Right renal cortex interstitium (tissue), 3 donors: ENCODE data around the gene GPR31. TPM values are rescaled to one million over a fixed set of nuclear protein-coding genes. Genes with fewer than 3 reads are reported as not detected.
A peak's percentile ranks its signal among the peaks of the same experiment; 100 is the strongest.

Source experiments
- DNase-seq, 3 donors: peaks; one replicate each; pipeline ENCODE4 v3.0.0-alpha.2; 2013; ENCODE audit warnings: low read depth in 3 of 3, low spot score in 2 of 3
- polyA plus RNA-seq, 3 donors: library from polyadenylated mRNA; unstranded; fragments of 120-200 nt; gene quantifications; one replicate each; pipeline ENCODE4 v1.2.1, GENCODE V29; 2013; ENCODE audit not compliant: insufficient read length in 3 of 3

GPR31 gene
- polyA plus RNA-seq, 3 donors, result not detected

DNA sequence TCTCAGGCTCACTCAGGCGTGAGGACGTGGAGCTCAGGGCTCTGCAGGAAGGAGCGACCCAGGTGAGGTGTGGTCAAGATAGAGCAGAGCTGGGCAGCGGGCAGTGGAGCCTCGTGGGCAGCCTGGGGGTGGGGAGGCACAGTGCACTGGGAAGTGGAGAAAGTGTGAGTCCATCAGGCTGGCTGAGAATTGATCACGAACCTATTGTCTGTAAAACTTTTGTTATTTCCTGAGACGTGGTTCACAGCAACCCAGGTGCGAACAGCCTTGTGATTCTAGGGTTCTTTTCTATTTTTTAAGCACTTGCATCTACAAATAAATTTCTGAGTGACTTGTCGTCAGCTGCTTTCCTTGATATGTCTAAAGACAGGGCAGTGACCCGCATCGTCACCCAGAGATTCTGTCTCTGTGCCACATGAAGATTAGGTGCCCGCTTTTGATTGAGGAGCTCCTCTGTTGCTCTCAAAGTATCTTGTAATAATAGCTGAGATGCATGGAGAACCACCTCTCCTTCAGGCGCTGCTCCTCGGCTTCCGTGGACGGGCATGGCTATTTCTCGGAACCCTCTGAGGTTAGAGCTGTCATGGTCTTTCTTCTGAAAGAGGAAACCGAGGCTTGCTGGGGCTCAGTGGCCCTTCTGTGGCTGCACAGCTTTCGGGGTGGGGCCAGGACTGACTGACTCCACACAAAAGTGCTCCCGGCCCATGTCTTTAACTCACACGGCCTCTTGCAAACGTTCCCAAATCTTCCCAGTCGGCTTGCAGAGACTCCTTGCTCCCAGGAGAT, 35.5 kb downstream of the GPR31 start:
- no peak for DNase-seq

DNA sequence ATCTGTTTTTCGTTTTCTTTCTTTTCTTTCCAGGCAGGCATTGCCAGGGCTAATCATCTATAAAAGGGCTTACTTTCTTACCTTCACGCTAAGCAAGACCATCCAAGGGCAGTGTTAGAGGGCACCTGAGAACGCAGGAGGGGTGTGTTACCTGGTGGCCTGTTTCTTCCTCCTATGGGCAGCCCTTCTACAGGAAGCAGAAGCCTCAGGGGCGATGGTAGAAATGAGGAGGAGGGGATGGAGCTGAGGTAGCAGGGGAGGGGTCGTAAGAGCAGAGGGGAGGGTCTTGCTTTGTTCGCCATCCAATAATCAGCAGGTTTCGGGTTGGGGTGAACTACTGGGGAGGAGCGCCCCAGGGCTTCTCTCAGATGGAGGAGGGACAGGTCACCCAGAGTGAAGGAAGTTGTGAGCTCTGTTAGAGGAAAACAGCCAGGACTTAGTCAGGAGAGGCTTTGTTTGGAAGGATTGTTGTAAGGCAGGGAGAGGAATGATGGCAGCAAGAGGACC, 36.4 kb downstream of the GPR31 start:
- no peak for DNase-seq

DNA sequence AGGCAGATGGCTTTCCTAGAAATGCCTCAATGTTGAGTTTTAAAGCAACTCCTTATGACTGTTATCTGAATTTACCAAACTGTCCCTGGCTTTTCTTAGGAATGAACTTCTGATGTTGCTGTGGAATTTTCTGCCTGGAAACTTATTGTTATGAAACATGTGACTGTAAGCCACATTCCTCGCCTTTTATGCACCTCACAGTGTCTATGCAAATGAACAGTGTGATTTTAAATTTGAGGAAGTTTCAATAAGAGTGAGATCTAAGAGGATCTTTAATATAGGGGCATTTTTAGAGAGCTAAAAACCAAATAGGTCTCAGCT, 37.2 kb downstream of the GPR31 start:
- DNase-seq, result no peak

DNA sequence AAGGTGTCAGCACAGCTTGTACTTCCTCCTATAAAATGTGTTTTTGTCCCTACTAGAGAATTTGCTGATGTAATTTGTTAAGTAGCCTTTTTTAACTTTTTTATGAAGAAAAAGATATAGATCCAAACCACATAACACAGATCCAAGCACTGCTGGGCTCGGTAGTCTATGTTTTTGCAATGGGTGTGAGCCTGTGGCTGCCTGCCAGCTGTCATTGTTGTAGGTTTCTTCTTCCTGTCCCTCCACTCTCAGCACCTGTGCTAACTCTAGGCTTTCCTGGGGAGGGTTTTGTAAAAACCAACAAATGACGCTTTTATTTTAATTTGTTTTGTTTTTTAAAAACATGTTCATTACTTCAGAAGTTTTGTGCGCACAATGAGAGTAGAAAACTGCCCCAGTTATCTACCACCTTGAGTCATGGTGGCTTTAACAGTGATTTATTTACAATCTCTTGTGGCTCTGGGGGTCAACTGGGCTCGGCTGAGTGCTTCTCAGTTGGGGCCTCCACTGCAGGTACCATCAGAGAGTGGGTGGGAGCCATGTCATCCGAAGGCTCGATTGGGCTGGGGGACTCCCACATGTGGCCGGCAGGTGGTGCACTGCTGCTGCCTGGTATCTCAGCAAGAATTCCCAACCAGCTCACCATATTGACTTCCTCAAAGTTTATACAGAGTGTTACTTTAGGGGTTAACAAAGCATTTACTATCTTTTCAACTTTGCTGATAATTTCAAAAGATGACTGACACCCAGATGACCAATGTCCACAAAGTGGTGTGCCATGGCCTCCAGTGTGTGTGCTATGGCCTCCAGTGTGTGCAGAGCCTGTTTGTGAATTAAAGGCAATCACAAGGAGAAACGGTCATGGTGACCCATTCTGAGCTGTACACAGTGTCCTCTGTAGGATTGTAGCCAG, 37.9 kb downstream of the GPR31 start:
- DNase-seq, result no peak

DNA sequence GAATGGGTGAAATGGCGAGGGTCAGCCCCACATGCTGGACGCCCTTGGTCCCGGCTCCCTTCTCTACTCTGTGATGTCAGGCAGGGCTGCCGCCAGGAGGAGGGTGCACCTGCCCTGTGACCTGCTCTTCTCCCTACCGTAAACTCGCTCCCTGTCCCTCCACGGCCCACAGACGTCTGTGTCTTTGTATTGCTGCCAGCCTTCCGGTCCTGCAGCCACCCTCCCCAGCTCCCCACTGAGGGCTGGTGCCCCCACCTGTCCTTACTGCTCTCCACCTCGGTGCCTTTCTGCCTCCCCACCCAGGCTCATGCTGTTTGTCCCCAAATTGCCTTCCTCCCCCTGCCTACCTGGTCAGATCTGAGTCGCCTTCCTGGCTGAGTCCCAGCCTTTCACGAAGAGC, 38.9 kb downstream of the GPR31 start:
- DNase-seq, result no peak

DNA sequence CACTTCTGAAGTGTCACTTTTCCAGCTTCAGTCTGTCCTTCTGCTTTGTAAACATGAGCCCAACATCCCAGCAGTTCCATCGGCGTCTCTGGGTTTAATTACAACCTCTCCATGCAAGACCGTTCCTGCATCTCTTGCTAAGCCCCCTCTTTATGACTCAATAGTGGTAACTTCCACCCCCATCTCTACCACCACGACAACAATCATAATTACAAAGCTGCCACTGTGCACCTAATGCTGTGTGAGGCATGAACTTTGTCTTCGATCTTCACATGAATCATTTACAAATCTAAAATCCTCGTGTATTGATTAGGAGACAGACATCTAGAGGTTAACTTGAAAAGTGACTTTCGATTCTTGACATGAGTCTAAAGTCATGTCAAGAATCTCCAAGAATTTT, 39.8 kb downstream of the GPR31 start:
- no peak for DNase-seq

DNA sequence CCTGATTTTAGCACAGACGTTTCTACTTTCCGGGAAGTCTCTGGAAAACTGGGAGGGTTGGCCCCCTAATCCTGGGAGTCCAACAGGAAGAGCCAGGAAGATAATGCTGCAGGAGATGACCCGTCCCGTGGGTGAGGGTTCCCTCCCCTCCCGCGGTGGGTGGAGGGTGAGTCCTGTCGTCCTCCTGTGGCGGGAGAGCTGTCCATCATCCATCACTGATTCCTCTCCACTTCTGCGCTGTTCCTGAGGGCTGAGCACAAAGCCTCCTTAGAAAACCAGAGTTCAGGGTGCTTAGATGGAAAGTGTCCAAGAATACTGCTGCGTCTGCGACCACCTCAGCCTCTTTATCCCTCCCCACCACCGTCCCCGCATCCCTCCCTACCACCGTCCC, 40.9 kb downstream of the GPR31 start:
- DNase-seq, result no peak

DNA sequence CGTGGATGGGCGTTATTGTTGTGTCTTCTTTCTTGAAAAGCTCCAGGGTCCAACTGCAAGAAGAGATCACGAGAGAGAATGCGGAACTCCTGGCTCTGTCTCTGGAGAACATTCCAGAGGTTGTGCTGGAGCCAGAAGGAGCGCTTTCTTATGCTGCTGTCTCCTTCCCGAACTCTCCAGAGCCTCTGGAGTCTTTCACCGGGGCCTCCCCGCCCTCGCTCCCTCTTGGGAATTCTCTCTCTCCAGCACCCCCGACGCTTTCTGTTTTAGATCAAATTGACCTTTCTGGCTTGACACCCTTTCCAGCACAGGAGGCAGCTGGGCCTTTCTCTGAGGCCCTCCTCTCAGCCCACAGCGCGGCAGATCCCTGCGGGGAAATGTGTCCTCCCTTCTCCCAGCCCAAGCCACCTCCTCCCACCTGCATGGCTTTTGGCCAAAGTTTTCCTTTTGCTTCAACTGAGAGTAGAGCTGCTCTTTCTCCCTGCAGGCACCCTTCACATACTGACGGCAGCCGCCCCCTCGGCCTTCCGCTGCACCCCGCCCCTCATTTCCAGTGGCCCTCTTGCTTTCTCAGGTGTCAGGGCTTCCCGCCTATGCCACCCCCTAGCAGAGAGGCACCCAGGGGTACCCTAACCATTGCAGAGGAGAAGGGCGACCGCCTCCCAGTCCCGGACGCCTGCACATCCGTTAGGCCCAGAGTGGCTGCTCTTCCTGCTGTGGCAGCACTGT, 41.5 kb downstream of the GPR31 start:
- no peak for DNase-seq

DNA sequence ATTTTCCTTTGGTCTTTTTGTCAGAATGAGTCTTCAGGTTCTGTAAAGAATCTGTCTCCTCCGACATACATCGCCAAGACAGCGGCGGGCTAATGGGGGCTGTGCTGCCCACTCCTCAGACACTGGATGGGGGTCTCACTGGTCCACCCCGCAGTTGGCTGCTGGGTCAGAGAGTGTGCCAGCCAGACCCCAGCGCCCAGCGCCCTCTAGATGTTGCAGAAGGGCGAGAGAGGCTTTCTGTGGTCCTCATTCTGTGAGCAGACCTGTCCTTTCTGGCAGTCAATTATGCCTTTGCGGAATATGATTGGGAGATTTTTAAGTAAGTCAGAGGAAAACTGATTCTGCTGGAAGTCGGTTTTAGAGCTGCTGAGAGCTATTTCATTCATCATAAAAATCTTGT, 42.7 kb downstream of the GPR31 start:
- no peak for DNase-seq

DNA sequence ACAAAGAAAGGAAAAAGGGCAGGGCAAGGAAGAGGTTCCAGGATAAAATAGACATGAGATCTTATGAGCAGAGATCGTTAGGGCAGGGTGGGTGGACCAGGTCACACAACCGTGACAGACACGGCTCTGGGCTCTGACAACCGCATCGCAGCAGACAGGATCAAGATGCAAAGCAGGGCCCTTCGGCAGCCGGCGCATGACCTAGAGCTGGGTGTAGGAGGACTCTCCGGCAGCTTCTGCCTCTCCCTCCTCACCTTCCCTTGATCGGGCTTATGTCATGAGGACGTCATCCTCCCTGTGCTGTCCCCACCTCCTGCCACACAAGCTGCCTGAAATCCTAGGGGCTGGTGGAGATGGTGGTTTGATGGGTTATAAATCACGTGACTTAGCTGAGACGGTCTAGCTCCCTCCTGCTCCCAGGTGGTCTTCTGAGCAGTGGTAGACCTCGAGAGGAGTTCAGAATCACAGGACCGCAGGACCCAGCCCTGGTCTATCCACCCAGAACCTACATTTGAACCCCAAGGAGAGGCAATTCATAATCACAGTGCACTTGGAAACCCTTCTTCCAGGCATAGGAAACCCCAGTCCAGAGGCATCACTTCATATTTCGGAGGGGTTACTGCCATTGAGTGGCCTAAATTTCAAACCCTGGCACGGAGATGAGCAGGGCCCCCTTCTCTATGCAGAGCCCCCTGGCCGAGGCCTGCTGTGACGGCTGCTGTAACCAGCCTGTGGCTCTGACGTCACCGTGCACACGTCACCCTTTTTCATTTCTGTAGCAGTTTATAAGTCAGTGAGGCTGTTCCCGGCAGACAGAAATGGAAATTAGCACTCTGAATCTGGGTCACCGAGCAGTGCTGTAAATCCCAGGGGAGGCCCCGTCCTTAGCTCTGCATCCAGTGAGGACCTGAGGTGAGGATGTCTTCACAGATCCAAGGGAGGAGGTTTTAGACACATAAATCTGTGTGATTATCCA, 43.6 kb downstream of the GPR31 start:
- DNase-seq, result no peak

DNA sequence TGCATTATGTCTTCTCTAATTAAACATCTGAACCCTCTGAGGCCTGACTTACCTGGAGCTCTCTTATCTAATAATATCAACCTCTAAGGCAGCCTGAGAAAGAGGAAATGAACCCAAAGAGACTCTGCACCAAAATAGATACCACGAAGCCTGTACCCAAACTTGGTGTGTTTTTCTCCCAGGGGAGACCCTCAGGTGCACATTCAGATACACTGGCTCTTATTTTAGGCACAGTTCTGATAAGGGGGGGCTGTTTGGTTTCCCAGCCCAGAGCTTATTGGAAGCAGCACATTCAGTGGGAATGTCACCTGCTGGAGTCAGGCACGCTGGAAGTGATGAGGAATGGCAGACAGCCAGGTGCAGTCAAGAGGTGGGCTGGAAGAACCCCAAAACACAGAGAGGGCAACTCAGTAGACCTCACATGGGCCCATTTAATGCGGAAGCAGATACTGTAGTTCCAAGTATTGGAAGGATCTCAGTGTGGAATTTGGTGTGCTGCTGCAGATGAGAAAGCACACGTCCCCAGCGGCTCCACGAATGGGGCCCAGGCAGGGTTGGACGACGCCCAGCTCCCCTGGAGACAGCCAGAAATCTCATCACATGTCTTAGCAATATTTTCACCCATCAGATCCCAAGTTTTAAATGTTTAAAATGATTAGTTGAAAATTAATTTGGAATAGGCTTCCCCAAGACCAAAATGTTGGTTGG, 44.6 kb downstream of the GPR31 start:
- DNase-seq, result no peak

DNA sequence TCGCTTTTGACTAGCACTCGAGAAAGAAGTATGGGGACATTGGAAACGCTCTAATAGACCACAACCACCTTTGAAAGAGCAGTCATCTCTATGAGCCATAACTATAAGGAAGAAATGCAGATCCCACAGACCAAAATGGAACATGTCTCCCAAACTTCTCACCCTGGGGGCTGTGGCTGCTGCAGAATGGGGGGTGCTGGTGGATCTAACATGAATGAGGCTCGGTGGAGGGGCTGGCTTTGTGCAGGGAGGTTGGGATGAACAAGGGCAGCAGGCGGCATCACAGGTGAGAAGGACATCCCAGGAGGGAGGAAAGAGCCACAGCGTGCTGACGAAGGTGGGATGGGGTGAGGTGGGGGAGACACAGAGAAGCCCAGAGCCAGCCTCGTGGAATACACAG, 45.4 kb downstream of the GPR31 start:
- no peak for DNase-seq

DNA sequence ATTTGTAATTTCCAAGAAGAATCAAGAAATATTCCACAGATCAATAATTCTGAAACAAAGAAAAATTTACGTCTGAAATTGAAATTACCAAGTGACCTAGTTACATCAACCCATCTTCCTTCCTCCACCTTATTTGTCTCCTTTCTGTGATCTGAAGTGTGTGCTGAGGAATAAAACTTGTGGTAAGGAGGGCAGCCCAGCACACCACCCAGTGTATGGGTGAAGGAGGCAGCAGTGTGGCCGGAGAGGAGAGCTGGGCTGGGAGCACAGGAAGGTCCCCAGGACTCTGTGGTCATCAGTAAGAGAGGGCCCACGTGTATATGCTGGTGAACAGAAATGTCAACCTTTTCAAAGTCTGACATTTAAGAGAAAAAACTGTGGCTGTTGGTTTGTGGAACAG, 46.2 kb downstream of the GPR31 start:
- no peak for DNase-seq

DNA sequence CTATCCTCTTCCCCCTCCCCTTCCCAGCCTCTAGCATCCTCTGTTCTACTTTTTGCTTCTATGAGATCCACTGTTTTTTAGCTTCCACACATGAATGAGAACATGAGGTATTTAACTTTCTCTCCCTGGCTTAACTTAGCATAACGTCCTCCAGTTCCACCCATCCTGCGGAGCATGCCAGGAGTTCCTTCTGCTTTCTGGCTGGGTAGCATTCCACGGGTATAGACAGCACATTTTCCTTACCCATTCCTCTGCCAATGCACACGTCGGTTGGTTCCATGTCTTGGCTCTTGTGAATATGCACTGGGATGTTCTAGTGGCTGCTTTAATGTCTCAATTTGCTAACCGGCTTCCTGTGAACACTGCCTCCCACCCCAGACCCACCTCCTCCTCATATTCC, 48.1 kb downstream of the GPR31 start:
- no peak for DNase-seq

DNA sequence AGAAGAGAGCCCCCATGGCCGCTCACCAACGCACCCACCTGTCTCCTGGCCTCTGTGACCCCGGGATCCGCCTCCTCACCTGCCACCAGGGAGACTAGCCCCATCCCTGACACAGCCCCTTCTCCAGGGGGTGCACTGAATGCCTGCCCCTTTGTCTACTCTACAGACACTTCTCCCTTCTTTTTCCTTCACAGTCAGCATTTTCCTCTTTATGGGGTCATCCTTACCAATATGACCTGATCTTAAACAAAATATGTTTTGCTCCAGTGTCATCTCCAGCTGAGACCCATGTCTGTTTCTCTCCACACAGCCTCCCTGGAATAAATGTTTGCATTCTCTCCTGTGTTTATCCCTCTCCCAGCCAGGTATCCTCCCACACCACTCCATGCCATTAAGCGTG, 49.5 kb downstream of the GPR31 start:
- no peak for DNase-seq

DNA sequence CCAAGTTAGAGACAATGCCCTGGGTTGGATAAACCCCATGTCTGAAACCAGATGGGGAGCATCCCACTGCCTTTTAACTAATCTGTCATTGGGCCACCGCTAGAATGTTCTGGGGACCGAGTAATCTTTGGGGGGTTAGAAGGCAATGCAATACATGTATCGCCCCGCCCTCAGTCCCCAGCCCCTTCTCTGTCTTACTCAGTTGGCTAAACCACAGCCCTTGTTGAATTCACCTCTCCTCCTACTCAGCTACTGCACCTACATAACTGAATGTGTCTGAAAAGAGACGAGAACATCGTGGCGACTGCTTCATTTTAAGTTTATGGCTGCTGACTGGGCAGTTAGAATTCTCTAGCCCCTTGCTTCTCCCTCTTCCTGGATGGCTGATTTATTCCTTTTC, 50.0 kb downstream of the GPR31 start:
- DNase-seq, result no peak

DNA sequence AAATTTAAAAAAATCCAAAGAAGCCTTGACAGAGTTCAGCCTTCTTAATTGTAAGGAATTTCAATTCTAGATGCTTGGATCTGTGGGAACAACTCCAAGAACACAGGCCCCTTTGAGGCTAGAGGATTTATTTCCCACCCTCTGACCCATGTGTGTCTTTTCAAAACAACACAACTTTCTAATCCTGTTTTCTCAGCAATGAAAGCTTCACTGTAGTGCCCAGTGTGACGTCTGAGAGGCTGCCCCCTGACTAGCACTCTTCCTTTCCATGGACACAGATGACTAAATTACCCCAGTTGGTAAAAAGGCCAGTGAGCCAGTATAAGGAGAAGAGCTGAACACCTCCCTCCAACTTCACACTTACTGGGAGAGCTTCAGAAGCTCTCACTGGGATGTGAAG, 51.4 kb downstream of the GPR31 start:
- peak in 2 of 3 donors; percentile 17 to 18 for DNase-seq
